Measurements from ENCODE around the gene UNC5A.

The UNC5A gene

DNA sequence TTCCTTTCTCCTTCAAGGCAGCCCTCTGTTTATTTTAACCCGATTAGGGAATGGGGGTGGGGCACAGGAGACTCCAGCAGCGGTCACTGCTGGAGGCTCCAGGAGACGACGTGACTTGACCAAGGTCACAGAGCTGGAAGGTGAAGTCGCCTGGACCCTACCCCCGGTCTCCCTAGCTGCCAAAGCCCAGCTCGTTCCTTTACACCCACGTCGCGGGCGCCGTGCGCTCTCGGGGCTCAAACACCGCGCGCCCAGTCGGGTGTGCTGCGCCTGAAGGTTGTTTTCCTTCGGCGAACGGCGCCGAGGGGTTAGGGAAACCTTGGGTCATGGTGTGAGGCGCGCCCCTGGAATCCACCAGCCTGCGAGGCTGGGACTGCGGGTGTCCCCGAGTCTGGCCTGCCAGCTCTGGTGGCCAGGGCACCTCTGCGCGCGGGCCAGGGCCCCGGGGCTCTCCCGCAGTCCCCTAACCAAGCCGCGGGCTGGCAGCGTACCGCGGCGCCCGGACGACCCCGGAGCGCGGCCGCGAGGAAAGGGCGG is 747 bp upstream of the UNC5A start:
- DNase-seq (ENCODE audit: low read depth), result no peak
- TF ChIP-seq, protein P1, sequence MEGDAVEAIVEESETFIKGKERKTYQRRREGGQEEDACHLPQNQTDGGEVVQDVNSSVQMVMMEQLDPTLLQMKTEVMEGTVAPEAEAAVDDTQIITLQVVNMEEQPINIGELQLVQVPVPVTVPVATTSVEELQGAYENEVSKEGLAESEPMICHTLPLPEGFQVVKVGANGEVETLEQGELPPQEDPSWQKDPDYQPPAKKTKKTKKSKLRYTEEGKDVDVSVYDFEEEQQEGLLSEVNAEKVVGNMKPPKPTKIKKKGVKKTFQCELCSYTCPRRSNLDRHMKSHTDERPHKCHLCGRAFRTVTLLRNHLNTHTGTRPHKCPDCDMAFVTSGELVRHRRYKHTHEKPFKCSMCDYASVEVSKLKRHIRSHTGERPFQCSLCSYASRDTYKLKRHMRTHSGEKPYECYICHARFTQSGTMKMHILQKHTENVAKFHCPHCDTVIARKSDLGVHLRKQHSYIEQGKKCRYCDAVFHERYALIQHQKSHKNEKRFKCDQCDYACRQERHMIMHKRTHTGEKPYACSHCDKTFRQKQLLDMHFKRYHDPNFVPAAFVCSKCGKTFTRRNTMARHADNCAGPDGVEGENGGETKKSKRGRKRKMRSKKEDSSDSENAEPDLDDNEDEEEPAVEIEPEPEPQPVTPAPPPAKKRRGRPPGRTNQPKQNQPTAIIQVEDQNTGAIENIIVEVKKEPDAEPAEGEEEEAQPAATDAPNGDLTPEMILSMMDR (IDR thresholded peaks at IDR 0.05; ENCODE audit: insufficient read depth, low read depth, low read length, missing control alignments), result no peak
- H3K4me3 ChIP-seq (ENCODE audit: low read length), result no peak overlapping the region

DNA sequence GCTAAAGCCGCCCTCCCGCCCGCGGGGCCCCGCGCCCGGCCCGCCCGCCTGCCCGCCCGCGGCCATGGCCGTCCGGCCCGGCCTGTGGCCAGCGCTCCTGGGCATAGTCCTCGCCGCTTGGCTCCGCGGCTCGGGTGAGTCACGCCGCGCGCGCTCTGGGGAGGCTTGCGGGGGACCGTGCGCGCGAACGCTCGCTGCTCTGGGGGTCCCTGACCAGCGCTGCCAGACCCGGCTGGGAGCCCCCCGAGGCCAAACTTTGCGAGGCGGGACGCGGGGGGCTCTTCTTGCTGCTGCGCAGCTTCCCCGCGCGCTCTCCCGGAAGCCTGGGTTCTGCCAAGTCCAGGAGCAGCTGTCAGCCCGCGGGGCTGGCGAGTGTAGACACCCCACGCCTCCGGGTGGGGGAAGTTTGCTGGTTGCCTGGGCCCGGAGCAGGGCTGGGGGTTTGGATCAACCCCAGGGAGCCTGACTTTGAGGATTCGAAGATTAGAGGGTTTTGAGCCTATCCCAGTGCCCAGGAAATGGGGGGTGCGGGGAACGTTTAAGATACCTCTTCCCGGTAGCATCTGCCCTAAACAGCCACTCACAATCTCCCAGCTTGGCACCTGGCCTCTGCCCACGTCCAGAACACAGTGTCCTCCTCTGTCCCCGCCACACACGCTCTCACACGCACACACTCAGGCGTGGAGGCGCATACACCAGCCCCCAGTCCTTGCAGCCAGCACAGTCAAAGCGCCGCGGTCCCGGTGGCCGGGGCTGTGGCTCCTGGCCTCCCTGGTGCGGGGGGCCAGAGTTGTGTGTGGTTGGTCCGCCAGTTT is 535 bp downstream of the UNC5A start:
- DNase-seq (ENCODE audit: low read depth), result peak; percentile 12
- no peak overlapping the region for H3K4me3 ChIP-seq (ENCODE audit: low read length)
- TF ChIP-seq, protein P1 (IDR thresholded peaks at IDR 0.05; ENCODE audit: insufficient read depth, low read depth, low read length, missing control alignments), result no peak

DNA sequence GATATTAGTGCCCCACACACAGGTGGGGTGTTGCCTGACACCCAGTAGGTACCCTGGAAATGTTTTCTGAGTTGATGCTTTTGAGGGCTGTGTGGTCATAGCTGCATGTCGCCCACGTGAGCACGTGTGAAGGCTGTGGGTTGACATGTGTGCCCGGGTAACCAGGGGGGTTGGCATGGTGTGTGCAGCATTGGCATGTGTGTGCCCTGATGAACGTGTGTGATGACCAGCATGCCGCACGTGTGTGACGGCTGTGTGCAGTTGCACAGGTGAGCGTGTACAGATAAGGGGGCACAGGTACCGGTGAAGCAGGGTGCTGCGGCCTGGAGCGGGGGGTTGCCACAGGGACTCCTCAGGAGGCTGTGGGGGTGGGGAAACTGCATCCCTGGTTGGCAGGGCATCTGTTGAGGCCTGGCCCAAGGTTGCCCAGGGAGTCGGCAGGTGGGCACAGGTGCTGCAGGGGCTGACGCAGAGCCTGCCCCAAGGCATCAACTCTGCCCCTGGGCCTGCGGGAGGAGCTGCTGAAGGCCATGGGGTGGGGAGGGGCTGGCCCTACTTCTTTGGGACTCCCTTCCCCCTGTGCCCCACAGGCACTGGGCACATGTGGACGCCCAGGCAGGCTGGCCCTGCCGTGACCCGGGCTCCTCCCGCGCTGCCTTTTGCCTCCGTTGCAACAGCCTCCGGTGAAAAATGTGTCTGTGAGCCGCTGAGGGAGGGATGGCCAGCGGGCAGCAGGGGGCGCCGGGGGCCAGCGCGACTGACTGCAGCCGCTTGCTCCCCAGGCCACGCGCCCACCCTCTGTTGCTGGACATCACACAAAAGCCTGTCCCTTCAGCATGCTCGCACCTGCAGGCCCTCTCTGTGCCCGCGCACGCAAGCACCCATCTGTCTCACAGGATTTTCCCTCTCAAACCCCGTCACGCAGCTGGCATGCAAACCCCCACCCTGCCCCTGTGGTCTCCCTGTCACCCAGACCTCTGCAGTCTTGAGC is 2.2 kb downstream of the UNC5A start:
- TF ChIP-seq, protein P1 (IDR thresholded peaks at IDR 0.05; ENCODE audit: insufficient read depth, low read depth, low read length, missing control alignments), result no peak
- no peak for DNase-seq (ENCODE audit: low read depth)
- H3K4me3 ChIP-seq (ENCODE audit: low read length), result no peak overlapping the region

DNA sequence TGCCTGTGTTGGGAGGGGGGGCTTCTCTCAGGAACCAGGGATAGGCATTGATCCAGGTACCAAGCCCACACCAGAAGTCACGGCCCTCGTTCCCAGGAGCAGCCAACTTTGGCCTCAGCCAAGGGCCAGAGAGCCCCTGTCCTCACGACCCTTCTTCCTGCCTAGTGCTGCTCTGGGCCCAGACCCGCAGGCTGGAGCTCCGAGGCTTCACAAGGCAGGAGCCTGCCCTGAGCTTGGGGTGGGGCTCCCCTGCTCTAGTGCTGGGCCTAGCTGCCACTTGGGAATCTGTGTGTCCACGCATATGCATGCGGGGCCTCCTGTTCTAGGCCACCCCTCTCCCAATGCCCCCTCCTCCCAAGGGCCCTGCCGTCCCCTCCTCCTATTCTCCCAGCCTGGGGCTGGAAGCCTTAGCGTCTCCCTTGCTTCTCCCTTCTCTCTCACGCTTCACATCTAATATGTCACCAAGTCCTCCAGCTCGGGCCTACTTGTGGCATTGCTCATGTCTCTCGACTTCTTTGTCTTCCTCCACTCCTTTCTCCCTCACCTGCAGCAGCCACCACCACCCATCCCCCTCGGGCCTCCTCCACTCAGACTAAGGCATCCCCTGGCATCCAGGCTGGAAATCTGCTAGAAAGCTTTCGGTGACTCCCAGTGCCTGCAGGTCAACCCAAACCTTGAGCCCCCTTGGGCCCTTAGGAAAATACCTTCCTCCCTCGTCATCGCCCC is 3.4 kb downstream of the UNC5A start:
- DNase-seq (ENCODE audit: low read depth), result no peak
- TF ChIP-seq, protein P1 (IDR thresholded peaks at IDR 0.05; ENCODE audit: insufficient read depth, low read depth, low read length, missing control alignments), result no peak
- H3K4me3 ChIP-seq (ENCODE audit: low read length), result no peak overlapping the region

DNA sequence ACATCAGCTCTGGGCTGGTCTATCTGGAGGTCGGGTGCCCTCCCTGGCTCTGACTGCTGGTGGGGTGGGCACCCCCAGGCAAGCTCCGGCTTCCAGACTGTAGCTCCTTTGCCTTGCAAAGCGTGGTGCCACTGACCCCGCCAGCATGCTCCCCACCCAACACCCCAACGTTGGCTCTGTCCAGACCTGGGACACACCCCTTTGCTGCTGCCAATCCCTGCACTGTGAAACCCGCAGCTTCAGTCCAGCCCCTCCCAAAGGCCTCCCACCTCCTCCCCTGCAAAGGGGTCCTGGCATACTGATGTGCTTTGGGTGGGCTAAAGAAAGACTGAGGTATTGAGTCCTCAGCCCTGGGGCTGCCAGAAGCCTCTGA is 3.9 kb downstream of the UNC5A start:
- TF ChIP-seq, protein P1 (IDR thresholded peaks at IDR 0.05; ENCODE audit: insufficient read depth, low read depth, low read length, missing control alignments), result no peak
- no peak for DNase-seq (ENCODE audit: low read depth)
- H3K4me3 ChIP-seq (ENCODE audit: low read length), result no peak overlapping the region

DNA sequence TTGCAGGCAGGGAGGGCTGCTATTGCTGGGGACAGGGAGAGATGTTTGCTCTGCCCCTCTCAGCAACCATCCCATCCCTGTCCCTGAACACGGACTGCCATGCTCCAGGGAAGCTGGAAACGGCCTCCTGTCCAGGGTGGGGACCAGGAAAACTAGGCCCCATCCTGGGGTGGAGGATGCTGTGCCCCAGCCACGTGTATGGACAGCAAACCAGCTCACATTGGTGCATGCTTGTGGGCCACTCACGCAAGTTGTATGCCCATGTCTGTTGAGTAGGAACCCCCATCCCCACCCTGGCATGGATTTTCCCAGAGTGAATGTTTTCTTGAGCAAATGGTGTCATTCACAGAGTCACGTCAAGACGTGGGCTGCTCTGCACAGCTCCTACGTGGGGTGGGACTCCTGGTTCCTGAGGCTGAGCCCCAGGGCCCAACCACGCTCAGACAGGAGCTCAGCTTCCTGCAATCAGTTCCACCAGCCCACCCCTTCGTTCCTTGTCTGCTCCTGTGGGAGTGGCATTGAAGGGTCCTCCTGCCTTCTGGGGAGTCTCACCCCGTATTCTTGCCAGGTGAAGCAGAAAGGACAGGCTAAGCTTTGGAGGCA is 4.6 kb downstream of the UNC5A start:
- no peak overlapping the region for H3K4me3 ChIP-seq (ENCODE audit: low read length)
- TF ChIP-seq, protein P1 (IDR thresholded peaks at IDR 0.05; ENCODE audit: insufficient read depth, low read depth, low read length, missing control alignments), result no peak
- no peak for DNase-seq (ENCODE audit: low read depth)
